PC-9 (cell line): ENCODE results near the gene SSNA1. TPM values are rescaled to one million over a fixed set of nuclear protein-coding genes. Genes with fewer than 3 reads are reported as not detected.

Experiments
- BruUV-seq: library from RNA; stranded (reverse); fragments of 400-500 nt; replicated peaks from 2 replicates; lab custom pipeline; 2021; lab: Mats Ljungman, UMichigan
- CTCF ChIA-PET: fragments of 300-600 bp; sonication (Branson Sonifier 250); formaldehyde crosslinking; loops from one replicate; lab custom pipeline; 2022; ENCODE audit warnings: antibody characterized with exemption; lab: Charles Lee
- POLR2A ChIA-PET: fragments of 300-600 bp; sonication (Branson Sonifier 250); formaldehyde crosslinking; loops from one replicate; lab custom pipeline; 2022; ENCODE audit warnings: antibody characterized with exemption; ENCODE audit not compliant: unreplicated experiment; lab: Charles Lee
- DNase-seq, 2 experiments: peaks; one replicate each; pipeline versions ENCODE4 v3.0.0 to v3.0.0-alpha.2; 2015 to 2022; ENCODE audit warnings: mixed read lengths in 1 of 2
- H2AFZ ChIP-seq: fragments of 200-600 bp; sonication (generic); 2 replicates; pipeline ENCODE4 v1.8.1; 2017; ENCODE audit warnings: antibody characterized with exemption
- H3F3A ChIP-seq: fragments of 200-600 bp; sonication (generic); 2 replicates; pipeline ENCODE4 v1.8.1; 2017; ENCODE audit warnings: antibody characterized with exemption, mild to moderate bottlenecking, low read depth; ENCODE audit not compliant: insufficient read depth
- H3K27ac ChIP-seq: fragments of 200-600 bp; sonication (generic); 2 replicates; pipeline ENCODE4 v1.6.1; 2016; ENCODE audit warnings: mixed run types
- H3K27me3 ChIP-seq: fragments of 200-600 bp; sonication (generic); 2 replicates; pipeline ENCODE4 v1.6.1; 2016; ENCODE audit warnings: low read depth, mixed run types; ENCODE audit not compliant: insufficient read depth
- H3K36me3 ChIP-seq: fragments of 200-600 bp; sonication (generic); 2 replicates; pipeline ENCODE4 v1.6.1; 2016; ENCODE audit warnings: low read depth, mixed run types
- H3K4me1 ChIP-seq: fragments of 200-600 bp; sonication (generic); replicated peaks from 2 replicates; pipeline ENCODE4 v1.6.1; 2016; ENCODE audit warnings: mixed run types; ENCODE audit not compliant: insufficient read depth
- H3K4me2 ChIP-seq: fragments of 200-600 bp; sonication (generic); 2 replicates; pipeline ENCODE4 v1.6.1; 2017; ENCODE audit warnings: mixed run types
- H3K4me3 ChIP-seq: fragments of 200-600 bp; sonication (generic); 2 replicates; pipeline ENCODE4 v1.6.1; 2016; ENCODE audit warnings: mixed run types
- H3K79me2 ChIP-seq: fragments of 200-600 bp; sonication (generic); 2 replicates; pipeline ENCODE4 v1.6.1; 2017; ENCODE audit warnings: low read depth, mixed run types
- H3K9me2 ChIP-seq: fragments of 200-600 bp; sonication (generic); 2 replicates; pipeline ENCODE4 v1.8.1; 2017; ENCODE audit warnings: mild to moderate bottlenecking; ENCODE audit not compliant: insufficient read depth
- H3K9me3 ChIP-seq: fragments of 200-600 bp; sonication (generic); 2 replicates; pipeline ENCODE4 v1.8.1; 2016; ENCODE audit warnings: low read depth; ENCODE audit not compliant: insufficient read depth
- H4K20me1 ChIP-seq: fragments of 200-600 bp; sonication (generic); 2 replicates; pipeline ENCODE4 v1.8.1; 2017; ENCODE audit not compliant: insufficient read depth
- EZH2 ChIP-seq: fragments of 200-600 bp; sonication (generic); IDR thresholded peaks from 2 replicates; pipeline ENCODE4 v1.8.0; 2017; ENCODE audit warnings: antibody characterized with exemption, low read depth
- intact Hi-C: fragments of 100-400 bp; cut with micrococcal nuclease; formaldehyde crosslinking; loops from one replicate; pipeline ENCODE4 v1.10.0; 2022; ENCODE audit not compliant: unreplicated experiment
- total RNA-seq: library from RNA; stranded (reverse); gene quantifications from 2 replicates; pipeline ENCODE4 v1.2.3, GENCODE V29; 2021
- TF ChIP-seq, protein P1 (sequence below): fragments of 200-600 bp; sonication (generic); conservative IDR thresholded peaks from 2 replicates; pipeline ENCODE4 v1.6.1; 2017; ENCODE audit warnings: mixed run types, antibody characterized with exemption, mild to moderate bottlenecking, moderate library complexity

The SSNA1 gene
- total RNA-seq, 1 experiment from 2014 or later, result 98.7 TPM

GRCh38 chr9:137182836-137183235 lies 5.6 kb upstream of the SSNA1 start:
- no peaks in the 10 kb centered on the region for H3K9me3 ChIP-seq
- no peak for DNase-seq
- BruUV-seq, result no TSS peak
- H4K20me1 ChIP-seq, result no peaks in the 10 kb centered on the region
- H3K9me2 ChIP-seq, result no peaks in the 10 kb centered on the region
- peaks cover 1% of the 10 kb centered on the region; the same call in 1 of the 2 replicates for H3F3A ChIP-seq
- TF ChIP-seq, protein P1, sequence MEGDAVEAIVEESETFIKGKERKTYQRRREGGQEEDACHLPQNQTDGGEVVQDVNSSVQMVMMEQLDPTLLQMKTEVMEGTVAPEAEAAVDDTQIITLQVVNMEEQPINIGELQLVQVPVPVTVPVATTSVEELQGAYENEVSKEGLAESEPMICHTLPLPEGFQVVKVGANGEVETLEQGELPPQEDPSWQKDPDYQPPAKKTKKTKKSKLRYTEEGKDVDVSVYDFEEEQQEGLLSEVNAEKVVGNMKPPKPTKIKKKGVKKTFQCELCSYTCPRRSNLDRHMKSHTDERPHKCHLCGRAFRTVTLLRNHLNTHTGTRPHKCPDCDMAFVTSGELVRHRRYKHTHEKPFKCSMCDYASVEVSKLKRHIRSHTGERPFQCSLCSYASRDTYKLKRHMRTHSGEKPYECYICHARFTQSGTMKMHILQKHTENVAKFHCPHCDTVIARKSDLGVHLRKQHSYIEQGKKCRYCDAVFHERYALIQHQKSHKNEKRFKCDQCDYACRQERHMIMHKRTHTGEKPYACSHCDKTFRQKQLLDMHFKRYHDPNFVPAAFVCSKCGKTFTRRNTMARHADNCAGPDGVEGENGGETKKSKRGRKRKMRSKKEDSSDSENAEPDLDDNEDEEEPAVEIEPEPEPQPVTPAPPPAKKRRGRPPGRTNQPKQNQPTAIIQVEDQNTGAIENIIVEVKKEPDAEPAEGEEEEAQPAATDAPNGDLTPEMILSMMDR, result no peak
- TF ChIP-seq EZH2, result no peak
- H3K4me2 ChIP-seq, result no peak overlapping the region
- peaks cover 14% of the 10 kb centered on the region for H3K4me1 ChIP-seq
- ChIA-PET POLR2A (no interaction called here), CTCF (no interaction called here)
- H2AFZ ChIP-seq, result no peak overlapping the region
- peaks cover 17% of the 10 kb centered on the region for H3K79me2 ChIP-seq
- no peaks in the 10 kb centered on the region for H3K27me3 ChIP-seq
- H3K27ac ChIP-seq, result no peak overlapping the region
- H3K4me3 ChIP-seq, result no peak overlapping the region
- intact Hi-C loops, result no loop called here
- no peaks in the 10 kb centered on the region for H3K36me3 ChIP-seq

GRCh38 chr9:137183980-137184595 lies 4.4 kb upstream of the SSNA1 start:
- Histone ChIP-seq H3K9me3 (no peaks in the 10 kb centered on the region), H3K27me3 (no peaks in the 10 kb centered on the region), H2AFZ (no peak overlapping the region), H3K36me3 (no peaks in the 10 kb centered on the region), H3K4me2 (no peak overlapping the region), H3K4me3 (no peak overlapping the region), H3F3A (peaks cover 6% of the 10 kb centered on the region; the same call in 1 of the 2 replicates), H3K4me1 (peaks cover 14% of the 10 kb centered on the region), H3K79me2 (peaks cover 22% of the 10 kb centered on the region), H3K27ac (no peak overlapping the region), H4K20me1 (no peaks in the 10 kb centered on the region), H3K9me2 (no peaks in the 10 kb centered on the region)
- ChIA-PET CTCF (no interaction called here), POLR2A (no interaction called here)
- TF ChIP-seq EZH2, result no peak
- TF ChIP-seq, protein P1, result no peak
- no TSS peak for BruUV-seq
- no peak for DNase-seq
- intact Hi-C loops, result no loop called here

- Histone ChIP-seq H2AFZ (no peak overlapping the region), H3K4me3 (no peak overlapping the region), H3K4me2 (no peak overlapping the region), H3K4me1 (peaks cover 23% of the 10 kb centered on the region), H3K27me3 (no peaks in the 10 kb centered on the region), H3K79me2 (peaks cover 28% of the 10 kb centered on the region), H3K9me2 (no peaks in the 10 kb centered on the region), H3K27ac (no peak overlapping the region), H4K20me1 (peaks cover 8% of the 10 kb centered on the region), H3K36me3 (no peaks in the 10 kb centered on the region), H3K9me3 (no peaks in the 10 kb centered on the region), H3F3A (peaks cover 16% of the 10 kb centered on the region)
- intact Hi-C loops, result no loop called here
- CTCF ChIA-PET, result no interaction called here
- TF ChIP-seq EZH2, result no peak
- TF ChIP-seq, protein P1, result no peak
- no peak for DNase-seq
- no TSS peak for BruUV-seq
- POLR2A ChIA-PET, result no interaction called here
Observed at GRCh38 chr9:137184881-137185660, 3.4 kb upstream of the SSNA1 start.
